ENCODE measurements around the gene TXNRD2.

The TXNRD2 gene

GRCh38 chr22:19882446-19883381, 58.9 kb downstream of the TXNRD2 start:
- Histone ChIP-seq H4K8ac (ENCODE audit: low read length) (peak overlapping the region; percentile 59), H3K18ac (ENCODE audit: low read depth in 1 of 2, low read length in 2 of 2) (peak overlapping the region; percentile 65 to 77), H2BK15ac (ENCODE audit: low read depth, poor library complexity, severe bottlenecking) (peak overlapping the region; percentile 60), H3K9ac (ENCODE audit: low read length) (peak overlapping the region; percentile 80), H3K23ac (ENCODE audit: low read length in 2 of 2) (no peak overlapping the region), H3K36me3 (ENCODE audit: control insufficient read depth in 1 of 2, insufficient read depth in 2 of 2, low read depth in 1 of 2, low read length in 2 of 2) (peaks cover 0 to 4% of the 10 kb centered on the region in 2 experiments), H4K91ac (ENCODE audit: low read length) (peak overlapping the region; percentile 85), H2AK5ac (ENCODE audit: low read length, severe bottlenecking) (peak overlapping the region; percentile 45), H3K4me3 (ENCODE audit: insufficient read depth in 1 of 2, low read depth in 1 of 2, low read length in 2 of 2) (no peak overlapping the region), H3K9me3 (ENCODE audit: control insufficient read depth, low read length) (no peaks in the 10 kb centered on the region), H3K4me1 (ENCODE audit: control insufficient read depth, insufficient read depth, low read depth, low read length) (peaks cover 67% of the 10 kb centered on the region), H3K14ac (ENCODE audit: low read length in 2 of 2) (peak overlapping the region in 1 of 2 experiments; percentile 45), H3K27me3 (ENCODE audit: control insufficient read depth in 1 of 2, insufficient read depth in 1 of 2, low read length in 2 of 2) (no peaks in the 10 kb centered on the region), H3K79me1 (replicated peaks; ENCODE audit: low read length, poor library complexity, severe bottlenecking) (peaks cover 3% of the 10 kb centered on the region), H2BK12ac (ENCODE audit: low read length in 2 of 2) (peak overlapping the region; percentile 29 to 73), H2BK120ac (ENCODE audit: low read depth, low read length) (no peak overlapping the region), H3K4me2 (ENCODE audit: low read length, poor library complexity, severe bottlenecking) (no peak overlapping the region), H2AFZ (ENCODE audit: low read depth, low read length) (no peak overlapping the region), H2BK5ac (ENCODE audit: low read depth, low read length, poor library complexity, severe bottlenecking) (no peak overlapping the region), H3K4ac (ENCODE audit: low read depth in 1 of 2, low read length in 2 of 2) (peak overlapping the region; percentile 44 to 61), H3K27ac (ENCODE audit: low read length, poor library complexity, severe bottlenecking) (peak overlapping the region; percentile 95)
- 83% methylated on average over 25 of the region's 26 CpGs for WGBS
- no peak for DNase-seq

DNA sequence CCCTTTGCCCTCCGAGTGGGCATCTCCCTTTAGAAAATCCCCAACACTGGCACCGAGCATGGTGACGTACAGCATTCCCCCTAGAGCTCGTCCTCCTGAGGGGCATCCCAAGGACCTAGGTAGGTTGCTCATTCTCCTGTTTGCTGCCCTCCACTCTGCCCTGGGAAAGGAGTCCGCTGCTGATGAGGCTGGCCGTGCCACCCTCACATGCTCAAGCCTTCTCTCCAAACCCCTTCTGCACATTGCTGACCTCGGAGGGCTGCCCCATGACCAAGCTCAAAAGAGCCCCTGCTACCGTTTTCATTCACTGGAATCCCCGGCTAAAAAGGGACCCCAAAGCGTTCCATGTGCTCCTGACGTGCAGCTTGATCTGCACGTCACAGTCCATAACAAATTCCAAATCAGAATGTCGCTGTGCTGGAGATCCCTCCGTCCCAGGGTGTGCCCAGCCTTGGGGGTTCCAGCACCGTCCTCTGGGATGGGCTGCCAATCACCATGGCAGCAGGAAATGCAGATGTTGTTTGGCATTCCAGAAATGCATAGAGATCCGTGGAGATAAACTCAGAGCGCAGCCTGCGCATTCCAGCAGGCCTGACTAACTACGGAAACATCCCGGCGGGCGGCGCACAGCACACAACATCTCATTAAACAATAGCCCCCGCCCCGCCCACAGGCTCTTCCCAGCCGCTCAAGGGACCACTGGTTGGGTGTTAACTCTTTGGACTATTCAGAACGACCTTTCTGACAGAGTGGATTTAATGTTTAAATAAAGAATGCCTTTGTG, 60.6 kb downstream of the TXNRD2 start:
- Histone ChIP-seq H3K9ac (ENCODE audit: low read length) (peak overlapping the region; percentile 81), H3K36me3 (ENCODE audit: control insufficient read depth in 1 of 2, insufficient read depth in 2 of 2, low read depth in 1 of 2, low read length in 2 of 2) (peaks cover 0 to 15% of the 10 kb centered on the region in 2 experiments), H2AK5ac (ENCODE audit: low read length, severe bottlenecking) (peak overlapping the region; percentile 81), H4K91ac (ENCODE audit: low read length) (peak overlapping the region; percentile 99), H3K23ac (ENCODE audit: low read length in 2 of 2) (peak overlapping the region in 1 of 2 experiments; percentile 16), H2BK12ac (ENCODE audit: low read length in 2 of 2) (peak overlapping the region; percentile 84 to 86), H3K18ac (ENCODE audit: low read depth in 1 of 2, low read length in 2 of 2) (peak overlapping the region; percentile 56 to 83), H3K27me3 (ENCODE audit: control insufficient read depth in 1 of 2, insufficient read depth in 1 of 2, low read length in 2 of 2) (no peaks in the 10 kb centered on the region), H3K9me3 (ENCODE audit: control insufficient read depth, low read length) (no peaks in the 10 kb centered on the region), H3K4me2 (ENCODE audit: low read length, poor library complexity, severe bottlenecking) (peak overlapping the region; percentile 34), H2BK120ac (ENCODE audit: low read depth, low read length) (peak overlapping the region; percentile 43), H2BK15ac (ENCODE audit: low read depth, poor library complexity, severe bottlenecking) (peak overlapping the region; percentile 95), H3K79me1 (replicated peaks; ENCODE audit: low read length, poor library complexity, severe bottlenecking) (peaks cover 7% of the 10 kb centered on the region), H3K27ac (ENCODE audit: low read length, poor library complexity, severe bottlenecking) (peak overlapping the region; percentile 95), H2AFZ (ENCODE audit: low read depth, low read length) (no peak overlapping the region), H3K4me3 (ENCODE audit: insufficient read depth in 1 of 2, low read depth in 1 of 2, low read length in 2 of 2) (peak overlapping the region in 1 of 2 experiments; percentile 64), H3K4me1 (ENCODE audit: control insufficient read depth, insufficient read depth, low read depth, low read length) (peaks cover 72% of the 10 kb centered on the region), H3K14ac (ENCODE audit: low read length in 2 of 2) (no peak overlapping the region), H3K4ac (ENCODE audit: low read depth in 1 of 2, low read length in 2 of 2) (peak overlapping the region; percentile 68 to 88), H2BK5ac (ENCODE audit: low read depth, low read length, poor library complexity, severe bottlenecking) (peak overlapping the region; percentile 87), H4K8ac (ENCODE audit: low read length) (peak overlapping the region; percentile 58)
- peak; percentile 91 for DNase-seq
- WGBS: 18% methylated on average over 27 of the region's 27 CpGs

DNA sequence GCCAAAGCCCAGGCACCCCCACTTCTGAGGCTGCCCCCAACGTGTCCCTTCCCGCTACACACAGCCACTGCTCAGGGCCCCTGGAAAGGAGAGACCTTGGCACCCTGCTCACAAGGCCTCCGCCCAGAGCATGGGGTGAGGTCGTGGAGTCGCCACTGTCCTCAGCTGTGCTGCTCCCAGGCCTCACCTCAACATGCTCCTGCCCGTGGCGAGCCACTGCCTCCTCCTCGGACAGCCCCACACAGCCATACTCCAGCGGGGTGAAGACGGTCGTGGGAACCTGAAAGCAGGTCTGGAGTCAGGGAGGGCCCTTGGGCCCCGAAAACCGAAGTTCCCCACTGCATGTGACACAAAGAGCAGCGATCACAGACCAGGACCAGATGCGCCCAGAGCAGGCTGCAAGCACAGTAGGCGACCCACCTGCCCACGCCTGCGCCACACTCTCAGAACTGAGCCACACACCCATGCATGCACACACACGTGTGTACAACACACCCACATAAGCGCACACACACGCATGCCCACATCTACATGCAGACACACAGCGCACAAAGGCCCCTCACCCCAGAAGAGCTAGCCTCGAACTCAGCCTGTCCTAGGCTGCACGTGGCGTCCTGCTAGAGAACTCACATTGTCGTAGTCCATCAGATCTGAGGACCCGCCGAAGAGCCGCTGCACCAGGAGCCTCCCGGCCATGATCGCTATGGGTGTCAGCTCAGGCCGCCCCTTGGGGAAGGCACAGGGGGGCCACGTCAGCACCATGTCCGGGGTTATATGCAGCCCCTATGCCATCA, 61.4 kb downstream of the TXNRD2 start:
- Histone ChIP-seq H2BK15ac (ENCODE audit: low read depth, poor library complexity, severe bottlenecking) (peak overlapping the region; percentile 95), H2AK5ac (ENCODE audit: low read length, severe bottlenecking) (peak overlapping the region; percentile 81)
- 87% methylated on average over 34 of the region's 34 CpGs for WGBS

More for the DNA sequence above, 61.4 kb downstream of the TXNRD2 start:
- Histone ChIP-seq H3K36me3 (ENCODE audit: control insufficient read depth in 1 of 2, insufficient read depth in 2 of 2, low read depth in 1 of 2, low read length in 2 of 2) (peaks cover 0 to 16% of the 10 kb centered on the region in 2 experiments), H3K23ac (ENCODE audit: low read length in 2 of 2) (no peak overlapping the region), H3K18ac (ENCODE audit: low read depth in 1 of 2, low read length in 2 of 2) (peak overlapping the region; percentile 56 to 83), H3K4me2 (ENCODE audit: low read length, poor library complexity, severe bottlenecking) (no peak overlapping the region), H4K8ac (ENCODE audit: low read length) (peak overlapping the region; percentile 58), H3K4me3 (ENCODE audit: insufficient read depth in 1 of 2, low read depth in 1 of 2, low read length in 2 of 2) (peak overlapping the region in 1 of 2 experiments; percentile 64), H2BK120ac (ENCODE audit: low read depth, low read length) (peak overlapping the region; percentile 43), H3K9me3 (ENCODE audit: control insufficient read depth, low read length) (no peaks in the 10 kb centered on the region), H3K27me3 (ENCODE audit: control insufficient read depth in 1 of 2, insufficient read depth in 1 of 2, low read length in 2 of 2) (no peaks in the 10 kb centered on the region), H4K91ac (ENCODE audit: low read length) (peak overlapping the region; percentile 99), H3K14ac (ENCODE audit: low read length in 2 of 2) (peak overlapping the region in 1 of 2 experiments; percentile 61), H3K4me1 (ENCODE audit: control insufficient read depth, insufficient read depth, low read depth, low read length) (peaks cover 77% of the 10 kb centered on the region), H3K27ac (ENCODE audit: low read length, poor library complexity, severe bottlenecking) (peak overlapping the region; percentile 81), H2BK5ac (ENCODE audit: low read depth, low read length, poor library complexity, severe bottlenecking) (peak overlapping the region; percentile 33), H2BK12ac (ENCODE audit: low read length in 2 of 2) (peak overlapping the region; percentile 84 to 86), H3K79me1 (replicated peaks; ENCODE audit: low read length, poor library complexity, severe bottlenecking) (peaks cover 7% of the 10 kb centered on the region), H2AFZ (ENCODE audit: low read depth, low read length) (no peak overlapping the region), H3K4ac (ENCODE audit: low read depth in 1 of 2, low read length in 2 of 2) (peak overlapping the region; percentile 68 to 88), H3K9ac (ENCODE audit: low read length) (peak overlapping the region; percentile 81)
- DNase-seq: no peak
